Kidney (tissue), 14 donors: Measurements from ENCODE around the gene RASL12. TPM values are rescaled to one million over a fixed set of nuclear protein-coding genes. Genes with fewer than 3 reads are reported as not detected.

Experiments used
- DNase-seq, 5 donors: peaks; one replicate each; pipeline ENCODE4 v3.0.0-alpha.2; 2013 to 2020
- FAIRE-seq: peaks from 2 replicates; lab custom pipeline; 2012; peaks lifted over from hg19 to GRCh38; lab: Jason Lieb, UNC
- H3K27ac ChIP-seq, 2 donors: one replicate each; pipeline ENCODE4 v1.7.0; 2013; ENCODE audit warnings: low read depth in 2 of 2, low read length in 2 of 2, inconsistent platforms in 1 of 2
- H3K27me3 ChIP-seq: one replicate; pipeline ENCODE4 v1.7.1; 2013; ENCODE audit warnings: low read length, inconsistent platforms; ENCODE audit not compliant: control insufficient read depth, insufficient read depth
- H3K36me3 ChIP-seq, 3 donors: one replicate each; pipeline versions ENCODE4 v1.7.0 to v1.7.1; 2013; ENCODE audit warnings: low read length in 3 of 3, control low read depth in 1 of 3, inconsistent platforms in 1 of 3; ENCODE audit not compliant: insufficient read depth in 3 of 3, control insufficient read depth in 2 of 3
- H3K4me1 ChIP-seq, 3 donors: one replicate each; pipeline versions ENCODE4 v1.7.0 to v1.7.1; 2013; ENCODE audit warnings: low read length in 3 of 3, inconsistent platforms in 1 of 3, low read depth in 1 of 3; ENCODE audit not compliant: control insufficient read depth in 2 of 3, insufficient read depth in 2 of 3
- H3K4me3 ChIP-seq, 3 donors: one replicate each; pipeline versions ENCODE4 v1.7.0 to v1.8.1; 2013; ENCODE audit warnings: low read length in 3 of 3, control low read depth in 1 of 3, inconsistent platforms in 1 of 3
- H3K9ac ChIP-seq, 3 donors: one replicate each; pipeline versions ENCODE4 v1.7.0 to v1.7.1; 2013; ENCODE audit warnings: low read length in 3 of 3, control low read depth in 1 of 3, inconsistent platforms in 1 of 3
- H3K9me3 ChIP-seq, 3 donors: one replicate each; pipeline versions ENCODE4 v1.7.0 to v1.7.1; 2013; ENCODE audit warnings: low read length in 3 of 3, control low read depth in 1 of 3, inconsistent platforms in 1 of 3; ENCODE audit not compliant: control insufficient read depth in 2 of 3, insufficient read depth in 1 of 3
- intact Hi-C: fragments of 100-400 bp; cut with DNase I; formaldehyde crosslinking; loops from one replicate; pipeline ENCODE4 v1.11.1; 2022
- polyA plus RNA-seq: library from polyadenylated mRNA; stranded (reverse); fragments of 350-450 nt; fragmentation: Illumina TruSeq; extraction: RNeasy Lipid Tissue Mini Kit (QIAGEN cat#74804); gene quantifications from one replicate; pipeline ENCODE4 v1.2.3, GENCODE V29; 2014; ENCODE audit warnings: low read depth, low replicate concordance; ENCODE audit not compliant: insufficient read depth
- total RNA-seq: library from RNA; stranded (reverse); fragmentation: NEBNext Ultra II Directional; extraction: Animal tissue kit (Norgen Biotek cat#: 25700); gene quantifications from one replicate; pipeline ENCODE4 v1.2.1, GENCODE V29; 2021
- TF ChIP-seq, protein P1 (sequence below): IDR thresholded peaks from 3 replicates; pipeline ENCODE4 v1.5.1; 2012; ENCODE audit warnings: mild to moderate bottlenecking, moderate library complexity, borderline replicate concordance; ENCODE audit not compliant: insufficient read depth; ENCODE audit errors: extremely low read depth
- donor health status: control.
- donor health status: control.
- donor health status: control.
- donor health status: control.
- donor health status: control.
- donor health status: DM: yes; HTN: yes; CAD: no.
- donor health status: Normal renal cell carcinoma (clear cell type).

The RASL12 gene
- total and polyA plus RNA-seq, 2 donors from 2014 or later = 6.7 to 7.6 TPM

DNA sequence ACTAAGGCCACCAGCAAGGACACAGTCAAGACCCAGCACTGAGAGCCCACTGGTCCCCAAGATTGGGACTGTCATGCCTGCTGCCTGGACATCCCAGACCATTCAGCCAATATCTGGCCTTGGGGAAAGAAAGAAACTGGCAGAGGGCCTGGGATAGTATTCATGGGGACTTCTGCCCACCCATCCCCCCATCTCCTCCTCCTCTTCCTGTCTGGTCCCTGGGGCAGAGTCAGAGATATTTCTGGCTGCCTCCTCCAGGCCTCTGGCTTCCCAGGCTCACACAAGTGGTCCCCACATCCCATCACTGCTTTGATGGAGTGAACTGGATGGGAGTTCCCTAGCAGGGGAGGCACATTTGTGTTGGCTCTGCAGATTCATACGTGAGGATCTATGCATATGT lies 4.2 kb upstream of the RASL12 start:
- Histone ChIP-seq H3K4me1 (peaks cover 0 to 7% (median 3%) of the 10 kb centered on the region in 3 donors), H3K27ac (no peak overlapping the region), H3K36me3 (no peaks in the 10 kb centered on the region), H3K4me3 (no peak overlapping the region), H3K27me3 (no peaks in the 10 kb centered on the region), H3K9ac (no peak overlapping the region), H3K9me3 (no peaks in the 10 kb centered on the region)
- intact Hi-C loops = no loop called here
- TF ChIP-seq, protein P1, sequence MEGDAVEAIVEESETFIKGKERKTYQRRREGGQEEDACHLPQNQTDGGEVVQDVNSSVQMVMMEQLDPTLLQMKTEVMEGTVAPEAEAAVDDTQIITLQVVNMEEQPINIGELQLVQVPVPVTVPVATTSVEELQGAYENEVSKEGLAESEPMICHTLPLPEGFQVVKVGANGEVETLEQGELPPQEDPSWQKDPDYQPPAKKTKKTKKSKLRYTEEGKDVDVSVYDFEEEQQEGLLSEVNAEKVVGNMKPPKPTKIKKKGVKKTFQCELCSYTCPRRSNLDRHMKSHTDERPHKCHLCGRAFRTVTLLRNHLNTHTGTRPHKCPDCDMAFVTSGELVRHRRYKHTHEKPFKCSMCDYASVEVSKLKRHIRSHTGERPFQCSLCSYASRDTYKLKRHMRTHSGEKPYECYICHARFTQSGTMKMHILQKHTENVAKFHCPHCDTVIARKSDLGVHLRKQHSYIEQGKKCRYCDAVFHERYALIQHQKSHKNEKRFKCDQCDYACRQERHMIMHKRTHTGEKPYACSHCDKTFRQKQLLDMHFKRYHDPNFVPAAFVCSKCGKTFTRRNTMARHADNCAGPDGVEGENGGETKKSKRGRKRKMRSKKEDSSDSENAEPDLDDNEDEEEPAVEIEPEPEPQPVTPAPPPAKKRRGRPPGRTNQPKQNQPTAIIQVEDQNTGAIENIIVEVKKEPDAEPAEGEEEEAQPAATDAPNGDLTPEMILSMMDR = no peak
- FAIRE-seq = no peak
- no peak for DNase-seq

DNA sequence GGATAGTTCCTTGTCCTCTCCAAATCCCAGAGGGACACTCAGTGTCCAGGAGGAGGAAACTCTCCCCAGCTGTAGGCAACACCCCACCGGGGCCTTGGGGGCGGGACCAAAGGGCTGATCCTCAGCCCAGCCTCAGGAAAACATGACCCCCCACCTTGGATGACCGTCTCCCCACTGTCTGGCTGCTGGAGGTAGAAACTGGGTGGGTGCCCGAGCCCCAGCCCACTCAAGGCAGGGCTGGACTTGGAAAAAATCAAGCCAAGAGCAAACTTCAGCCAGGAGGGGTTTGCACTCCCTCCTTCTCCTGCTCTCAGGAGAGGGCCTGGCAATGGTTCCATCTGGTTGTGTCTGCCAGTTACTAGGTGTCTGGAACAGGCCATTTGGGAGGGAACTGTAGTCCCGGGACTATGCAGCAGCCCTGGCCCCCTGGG lies 3.6 kb upstream of the RASL12 start:
- intact Hi-C loops = no loop called here
- no peak for DNase-seq
- no peak overlapping the region for H3K4me3 ChIP-seq
- no peaks in the 10 kb centered on the region for H3K27me3 ChIP-seq
- no peaks in the 10 kb centered on the region for H3K9me3 ChIP-seq
- TF ChIP-seq, protein P1 = no peak
- H3K27ac ChIP-seq = no peak overlapping the region
- no peak overlapping the region for H3K9ac ChIP-seq
- H3K36me3 ChIP-seq = no peaks in the 10 kb centered on the region
- peaks cover 0 to 7% (median 3%) of the 10 kb centered on the region in 3 donors for H3K4me1 ChIP-seq
- no peak for FAIRE-seq

DNA sequence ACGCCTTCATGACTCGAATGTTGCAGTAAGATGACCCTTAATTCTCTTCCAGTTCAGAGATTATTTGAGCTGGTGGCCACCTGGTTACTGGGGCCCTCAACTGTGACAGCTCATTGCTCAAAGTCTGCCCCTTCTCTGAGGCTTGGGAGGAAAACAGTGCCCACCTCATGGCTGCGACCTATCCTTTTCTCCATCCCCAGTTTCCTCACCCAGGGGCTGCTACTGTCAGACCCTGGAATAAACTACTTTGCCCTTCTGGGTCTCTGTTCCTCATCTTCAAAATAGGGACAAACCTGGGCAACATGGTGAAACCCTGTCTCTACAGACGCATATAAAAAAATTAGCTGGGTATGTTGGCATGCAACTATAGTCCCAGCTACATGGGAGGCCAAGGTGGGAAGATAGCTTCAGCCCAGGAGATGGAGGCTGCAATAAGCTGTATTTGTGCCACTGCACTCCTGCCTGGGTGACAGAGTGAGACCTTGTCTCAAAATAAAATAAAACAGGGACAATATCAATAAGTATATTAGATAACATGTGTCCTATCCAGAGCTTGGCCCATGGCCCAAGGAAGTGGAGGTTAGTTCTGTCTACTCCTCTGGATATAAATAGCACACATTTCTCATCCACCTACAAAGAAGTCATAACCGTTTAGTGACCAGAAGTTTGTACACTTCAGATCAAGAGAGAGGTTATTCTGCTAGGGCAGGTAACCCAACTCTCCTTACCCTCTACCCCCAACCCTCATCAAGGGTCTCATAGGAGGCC lies 2.2 kb upstream of the RASL12 start:
- Histone ChIP-seq H3K4me1 (peaks cover 0 to 7% (median 3%) of the 10 kb centered on the region in 3 donors), H3K9ac (no peak overlapping the region), H3K4me3 (no peak overlapping the region), H3K27ac (no peak overlapping the region), H3K36me3 (no peaks in the 10 kb centered on the region), H3K27me3 (no peaks in the 10 kb centered on the region), H3K9me3 (no peaks in the 10 kb centered on the region)
- no peak for FAIRE-seq
- intact Hi-C loops = no loop called here
- TF ChIP-seq, protein P1 = no peak
- no peak for DNase-seq

DNA sequence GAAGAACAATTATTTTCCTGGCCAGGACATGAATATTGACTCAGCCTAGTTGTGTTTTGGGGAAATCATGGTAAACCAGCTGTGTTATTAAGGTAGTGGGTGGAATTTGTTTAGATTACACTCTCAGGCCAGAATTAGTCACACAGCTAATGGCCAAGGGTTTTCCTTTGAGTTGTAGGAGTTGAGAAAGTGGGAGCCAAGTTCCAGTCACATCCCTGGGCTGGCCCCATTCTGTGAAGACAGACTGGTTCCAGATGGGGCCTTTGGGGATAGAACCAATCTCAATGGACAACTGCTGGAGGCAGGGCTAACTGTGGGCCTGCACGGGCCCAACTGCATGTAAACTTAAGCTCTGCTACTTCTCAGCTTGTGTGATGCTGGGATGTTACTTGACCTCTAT lies 1.4 kb upstream of the RASL12 start:
- TF ChIP-seq, protein P1 = no peak
- Histone ChIP-seq H3K4me1 (peaks cover 0 to 7% (median 3%) of the 10 kb centered on the region in 3 donors), H3K36me3 (no peaks in the 10 kb centered on the region), H3K27ac (peak overlapping the region in 1 of 2 donors; percentile 5), H3K9me3 (no peaks in the 10 kb centered on the region), H3K4me3 (no peak overlapping the region), H3K27me3 (no peaks in the 10 kb centered on the region), H3K9ac (no peak overlapping the region)
- FAIRE-seq (no peak), DNase-seq (no peak)
- intact Hi-C loops = no loop called here
